ENCODE data around the gene SLAMF9. TPM values are rescaled to one million over a fixed set of nuclear protein-coding genes. Genes with fewer than 3 reads are reported as not detected.
A peak's percentile ranks its signal among the peaks of the same experiment; 100 is the strongest.

SLAMF9 gene
- total RNA-seq, result under 1 TPM in 1 of 8 experiments, not detected in 7; 0.43 TPM

DNA sequence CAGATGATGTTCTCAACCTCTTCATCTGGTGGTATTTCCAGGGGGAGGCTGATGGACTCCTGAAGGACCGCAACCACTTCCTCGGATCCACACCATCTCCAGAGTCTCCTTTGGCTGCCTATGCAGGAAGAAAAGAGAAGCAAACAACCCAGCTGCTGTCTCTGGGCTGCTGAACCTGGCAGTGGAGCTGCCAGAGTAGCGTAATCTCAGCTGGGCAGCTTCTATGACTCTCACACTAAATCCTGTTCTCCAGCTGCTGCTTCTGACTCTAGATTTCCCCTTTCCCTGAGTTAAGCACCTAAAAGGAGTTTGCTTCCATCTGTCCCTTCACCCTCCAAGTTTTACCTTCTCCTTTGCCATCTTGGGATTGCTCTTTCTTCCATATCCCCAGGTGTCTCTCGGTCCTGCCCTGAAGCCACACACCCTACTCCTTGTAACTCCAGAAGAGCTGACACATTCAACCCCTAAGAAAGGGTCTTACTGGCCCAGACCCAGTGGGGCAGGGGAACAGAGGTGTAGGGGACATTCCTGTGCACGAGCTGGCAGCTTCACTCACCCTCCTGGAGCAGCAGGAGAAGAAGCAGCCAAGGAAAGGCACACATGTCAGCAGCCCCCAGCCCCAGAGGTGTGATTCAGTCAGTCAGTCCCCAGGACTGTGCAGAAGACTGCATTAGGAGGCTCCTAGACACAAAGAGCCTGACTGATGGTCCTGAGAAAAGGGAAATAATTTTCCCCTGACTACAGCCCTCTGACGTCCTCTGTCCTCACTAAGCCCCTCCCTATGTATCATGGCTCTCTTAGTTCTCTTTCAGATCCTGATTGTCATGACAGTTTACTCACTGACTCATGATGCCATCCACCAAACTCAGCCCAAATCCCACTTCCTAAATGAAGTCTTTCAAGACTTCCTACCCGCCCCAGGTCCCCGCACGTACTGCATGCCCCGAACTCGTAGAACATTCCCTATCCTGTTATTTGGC is at the start of gene SLAMF9:
Gene SLAMF9, minus strand, starts transcription at position 702 of the 980 bp plus-strand sequence. Its CDS starts 100 bp downstream, at position 602.
- no peak within 1 kb of the TSS for H3K27ac ChIP-seq
- no peak within 1 kb of the TSS for H3K4me3 ChIP-seq
- ATAC-seq (replicated peaks in 6 of 8), result peak in 6 of 8 experiments; percentile 43 to 99 (median 95)
- in situ Hi-C loops (cut with MboI; ENCODE audit: low pct_unique_long_range_greater_than_20kb in 2 of 9, low sequenced_read_pairs in 9 of 9, unreplicated experiment in 9 of 9), result no loop called here
- WGBS, 10 experiments, result 52 to 100% (median 70%) methylated on average over 1 to 10 of the region's 11 CpGs; no CpG with 5 or more reads in 2 of the 10 experiments
- peaks cover 0 to 6% of the 10 kb centered on the region in 2 donors for H3K4me1 ChIP-seq (replicated peaks in 1 of 2)

DNA sequence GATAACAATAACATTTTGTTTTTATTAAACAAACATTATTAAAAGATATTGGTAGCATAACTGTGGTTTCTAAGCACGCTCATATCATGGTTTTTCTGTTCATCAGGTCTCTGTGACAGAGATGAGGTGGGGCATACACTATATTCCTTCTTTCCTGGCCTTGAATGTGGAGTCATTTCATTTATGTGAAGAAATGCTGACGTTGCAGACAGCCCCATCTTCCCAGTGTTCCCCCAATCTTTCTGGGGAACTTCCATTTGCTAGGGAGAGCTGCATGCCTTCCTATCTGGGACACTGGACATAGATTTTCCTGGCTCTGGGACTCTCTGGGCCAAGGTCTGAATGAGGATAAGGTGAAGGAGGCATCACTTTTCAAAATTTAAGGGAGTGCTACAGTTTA is 47.4 kb upstream of the SLAMF9 start:
- WGBS, 10 experiments, result 20 to 80% (median 52%) methylated on average over 1 to 2 of the region's 2 CpGs
- Histone ChIP-seq H3K4me3 (no peak overlapping the region), H3K4me1 (replicated peaks in 1 of 2) (peaks cover 0 to 3% of the 10 kb centered on the region in 2 donors), H3K27ac (no peak overlapping the region)
- in situ Hi-C loops (cut with MboI; ENCODE audit: low pct_unique_long_range_greater_than_20kb in 2 of 9, low sequenced_read_pairs in 9 of 9, unreplicated experiment in 9 of 9), result loop anchor here in 3 of 9 experiments (10.0 to 25.0 kb wide), 3 partner anchors 67 to 864 kb away; partner anchors contain the start of gene DUSP23 (in 3 of the 3)
- no peak for ATAC-seq (replicated peaks in 6 of 8)

DNA sequence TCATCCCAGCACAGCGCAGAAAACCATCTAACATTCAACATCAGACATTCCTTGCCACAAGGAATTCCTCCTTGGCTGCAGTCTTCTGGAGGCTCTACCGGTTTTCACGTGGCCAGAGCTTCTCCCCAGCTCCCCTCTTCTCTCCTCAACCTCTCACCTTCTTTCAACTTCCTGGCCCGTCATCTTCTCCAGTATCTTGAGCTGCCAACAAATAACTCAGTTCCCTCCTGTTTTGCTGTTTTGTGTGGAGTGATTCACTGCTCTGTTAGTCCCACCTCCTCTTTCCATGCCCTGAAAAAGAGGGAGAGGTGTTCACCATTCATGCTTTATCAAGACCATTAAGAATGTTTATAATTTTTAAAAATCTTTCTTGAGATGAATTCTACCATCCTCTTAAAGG is 45.2 kb upstream of the SLAMF9 start:
- ATAC-seq (replicated peaks in 6 of 8), result no peak
- H3K4me3 ChIP-seq, result no peak overlapping the region
- in situ Hi-C loops (cut with MboI; ENCODE audit: low pct_unique_long_range_greater_than_20kb in 2 of 9, low sequenced_read_pairs in 9 of 9, unreplicated experiment in 9 of 9), result loop anchor here in 2 of 9 experiments (25.0 kb wide), 2 partner anchors 162 to 212 kb away; partner anchors contain the start of genes DUSP23 (in 1 of the 2) and SLAMF8 (in 1 of the 2)
- no peak overlapping the region for H3K27ac ChIP-seq
- H3K4me1 ChIP-seq (replicated peaks in 1 of 2), result no peaks in the 10 kb centered on the region
- WGBS, 10 experiments, result 0 to 100% (median 67%) methylated on average over 1 to 4 of the region's 4 CpGs; no CpG with 5 or more reads in 1 of the 10 experiments

GRCh38 chr1:159996653-159997052 is 42.6 kb upstream of the SLAMF9 start:
- in situ Hi-C loops (cut with MboI; ENCODE audit: low pct_unique_long_range_greater_than_20kb in 2 of 9, low sequenced_read_pairs in 9 of 9, unreplicated experiment in 9 of 9), result loop anchor here in 2 of 9 experiments (25.0 kb wide), 2 partner anchors 159 to 209 kb away; partner anchors contain the start of genes DUSP23 (in 1 of the 2) and SLAMF8 (in 1 of the 2)
- Histone ChIP-seq H3K27ac (no peak overlapping the region), H3K4me1 (replicated peaks in 1 of 2) (no peaks in the 10 kb centered on the region), H3K4me3 (no peak overlapping the region)
- ATAC-seq (replicated peaks in 6 of 8), result no peak

DNA sequence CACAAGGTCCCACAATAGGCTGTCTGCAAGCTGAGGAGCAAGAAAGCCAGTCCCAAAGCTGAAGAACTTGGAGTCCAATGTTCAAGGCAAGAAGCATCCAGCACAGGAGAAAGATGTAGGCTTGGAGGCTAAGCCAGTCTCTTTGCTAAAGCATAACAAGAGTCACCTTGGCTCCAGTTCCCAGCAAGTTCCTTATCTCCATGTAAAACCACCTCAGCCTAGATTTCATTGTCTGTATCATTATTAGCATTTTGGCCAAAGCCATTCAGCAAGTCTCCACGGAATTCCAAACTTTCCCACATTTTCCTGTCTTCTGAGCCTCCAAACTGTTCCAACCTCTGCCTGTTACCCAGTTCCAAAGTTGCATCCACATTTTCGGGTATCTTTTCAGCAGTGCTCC is 40.9 kb upstream of the SLAMF9 start:
- no peak for ATAC-seq (replicated peaks in 6 of 8)
- WGBS, 10 experiments, result 39 to 94% (median 62%) methylated on average over 1 to 2 of the region's 2 CpGs; no CpG with 5 or more reads in 2 of the 10 experiments
- in situ Hi-C loops (cut with MboI; ENCODE audit: low pct_unique_long_range_greater_than_20kb in 2 of 9, low sequenced_read_pairs in 9 of 9, unreplicated experiment in 9 of 9), result loop anchor here in 2 of 9 experiments (25.0 kb wide), 2 partner anchors 158 to 208 kb away; partner anchors contain the start of genes DUSP23 (in 1 of the 2) and SLAMF8 (in 1 of the 2)
- H3K27ac ChIP-seq, result no peak overlapping the region
- no peak overlapping the region for H3K4me3 ChIP-seq
- peaks cover 0 to 4% of the 10 kb centered on the region in 2 donors for H3K4me1 ChIP-seq (replicated peaks in 1 of 2)

- peaks cover 0 to 4% of the 10 kb centered on the region in 2 donors for H3K4me1 ChIP-seq (replicated peaks in 1 of 2)
- WGBS, 10 experiments, result 22 to 100% (median 79%) methylated on average over 1 to 2 of the region's 2 CpGs
- in situ Hi-C loops (cut with MboI; ENCODE audit: low pct_unique_long_range_greater_than_20kb in 2 of 9, low sequenced_read_pairs in 9 of 9, unreplicated experiment in 9 of 9), result loop anchor here in 2 of 9 experiments (25.0 kb wide), 2 partner anchors 157 to 207 kb away; partner anchors contain the start of genes DUSP23 (in 1 of the 2) and SLAMF8 (in 1 of the 2)
- no peak overlapping the region for H3K27ac ChIP-seq
- ATAC-seq (replicated peaks in 6 of 8), result no peak
- H3K4me3 ChIP-seq, result no peak overlapping the region
Measured at GRCh38 chr1:159993911-159994310, 39.9 kb upstream of the SLAMF9 start.

DNA sequence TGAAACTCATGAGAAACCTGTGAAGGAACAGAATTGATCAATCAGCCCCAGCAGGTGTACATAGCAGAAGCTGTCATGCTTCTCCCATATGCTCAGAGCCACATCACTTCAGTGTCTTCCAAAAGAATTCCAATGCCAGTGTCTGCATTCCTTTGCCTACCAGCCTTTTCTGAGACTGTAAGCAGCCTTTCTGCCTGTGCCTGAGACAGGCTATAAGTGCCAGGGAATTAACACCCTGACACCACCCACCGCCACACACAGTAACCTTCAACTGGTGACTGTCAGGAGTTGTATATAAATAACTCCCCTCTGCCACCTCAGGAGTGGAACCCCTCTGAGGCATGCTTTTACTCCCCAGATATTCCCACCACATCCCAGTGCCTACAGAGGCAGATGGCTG is 38.1 kb upstream of the SLAMF9 start:
- ATAC-seq (replicated peaks in 6 of 8), result peak in 1 of 8 experiments; percentile 47
- 80 to 100% (median 87%) methylated on average over 1 of the region's 1 CpG; no CpG with 5 or more reads in 6 of the 10 experiments for WGBS, 10 experiments
- H3K4me3 ChIP-seq, result no peak overlapping the region
- no peak overlapping the region for H3K27ac ChIP-seq
- in situ Hi-C loops (cut with MboI; ENCODE audit: low pct_unique_long_range_greater_than_20kb in 2 of 9, low sequenced_read_pairs in 9 of 9, unreplicated experiment in 9 of 9), result loop anchor here in 2 of 9 experiments (25.0 kb wide), 2 partner anchors 155 to 205 kb away; partner anchors contain the start of genes DUSP23 (in 1 of the 2) and SLAMF8 (in 1 of the 2)
- H3K4me1 ChIP-seq (replicated peaks in 1 of 2), result peaks cover 0 to 4% of the 10 kb centered on the region in 2 donors

- 14 to 100% (median 83%) methylated on average over 1 to 4 of the region's 4 CpGs for WGBS, 10 experiments
- peak in 1 of 8 experiments; percentile 50 for ATAC-seq (replicated peaks in 6 of 8)
- in situ Hi-C loops (cut with MboI; ENCODE audit: low pct_unique_long_range_greater_than_20kb in 2 of 9, low sequenced_read_pairs in 9 of 9, unreplicated experiment in 9 of 9), result loop anchor here in 2 of 9 experiments (25.0 kb wide), 2 partner anchors 154 to 204 kb away; partner anchors contain the start of genes DUSP23 (in 1 of the 2) and SLAMF8 (in 1 of the 2)
Measured at GRCh38 chr1:159991513-159991912, 37.5 kb upstream of the SLAMF9 start.

DNA sequence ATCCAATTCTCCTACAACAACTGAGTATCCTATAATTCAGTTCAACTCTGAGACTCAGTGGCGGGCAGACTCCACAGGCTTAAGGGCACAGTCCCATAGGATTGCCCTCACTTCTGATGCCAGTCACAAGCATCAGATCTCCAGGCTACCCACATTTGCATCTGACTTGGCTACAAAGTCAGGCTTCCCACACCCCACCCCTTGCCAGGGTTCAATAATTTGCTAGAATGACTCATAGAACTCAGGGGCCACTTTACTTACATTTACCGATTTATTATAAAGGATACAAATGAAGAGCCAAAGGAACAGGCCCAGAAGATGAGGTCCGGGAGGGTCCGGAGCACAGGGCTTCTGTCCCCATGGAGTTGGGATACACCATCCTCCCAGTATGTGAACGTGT is 36.0 kb upstream of the SLAMF9 start:
- 29 to 100% (median 80%) methylated on average over 1 to 5 of the region's 5 CpGs; no CpG with 5 or more reads in 1 of the 10 experiments for WGBS, 10 experiments
- no peak overlapping the region for H3K27ac ChIP-seq
- in situ Hi-C loops (cut with MboI; ENCODE audit: low pct_unique_long_range_greater_than_20kb in 2 of 9, low sequenced_read_pairs in 9 of 9, unreplicated experiment in 9 of 9), result loop anchor here in 2 of 9 experiments (25.0 kb wide), 2 partner anchors 153 to 203 kb away; partner anchors contain the start of genes DUSP23 (in 1 of the 2) and SLAMF8 (in 1 of the 2)
- peak in 1 of 8 experiments; percentile 43 for ATAC-seq (replicated peaks in 6 of 8)
- H3K4me3 ChIP-seq, result no peak overlapping the region
- H3K4me1 ChIP-seq (replicated peaks in 1 of 2), result peaks cover 0 to 4% of the 10 kb centered on the region in 2 donors

More at GRCh38 chr1:159991513-159991912, 37.5 kb upstream of the SLAMF9 start:
- peaks cover 0 to 4% of the 10 kb centered on the region in 2 donors for H3K4me1 ChIP-seq (replicated peaks in 1 of 2)
- no peak overlapping the region for H3K27ac ChIP-seq
- no peak overlapping the region for H3K4me3 ChIP-seq

DNA sequence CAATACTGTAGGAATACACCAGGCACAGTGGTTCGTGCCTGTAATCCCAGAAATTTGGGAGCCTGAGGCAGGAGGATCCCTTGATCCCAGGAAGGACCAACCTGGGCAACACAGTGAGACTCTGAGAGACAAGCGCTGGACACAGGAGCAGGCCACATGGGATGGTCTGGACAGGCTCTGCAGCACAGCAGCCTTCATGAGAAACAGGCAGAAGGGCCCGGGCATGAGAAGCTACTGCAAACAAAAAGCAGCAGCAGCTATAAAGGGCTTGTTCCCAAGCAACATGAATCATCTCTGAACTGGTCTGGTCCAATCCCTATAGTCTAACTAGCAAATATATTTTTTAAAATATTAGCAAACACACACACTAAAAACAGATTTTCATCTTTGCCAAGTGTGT is 35.5 kb upstream of the SLAMF9 start:
- H3K27ac ChIP-seq, result no peak overlapping the region
- H3K4me3 ChIP-seq, result no peak overlapping the region
- in situ Hi-C loops (cut with MboI; ENCODE audit: low pct_unique_long_range_greater_than_20kb in 2 of 9, low sequenced_read_pairs in 9 of 9, unreplicated experiment in 9 of 9), result loop anchor here in 2 of 9 experiments (25.0 kb wide), 2 partner anchors 152 to 202 kb away; partner anchors contain the start of genes DUSP23 (in 1 of the 2) and SLAMF8 (in 1 of the 2)
- ATAC-seq (replicated peaks in 6 of 8), result peak in 3 of 8 experiments; percentile 47 to 95 (median 70)
- WGBS, 10 experiments, result 0 to 90% (median 83%) methylated on average over 1 to 3 of the region's 3 CpGs; no CpG with 5 or more reads in 2 of the 10 experiments
- peaks cover 0 to 4% of the 10 kb centered on the region in 2 donors for H3K4me1 ChIP-seq (replicated peaks in 1 of 2)

DNA sequence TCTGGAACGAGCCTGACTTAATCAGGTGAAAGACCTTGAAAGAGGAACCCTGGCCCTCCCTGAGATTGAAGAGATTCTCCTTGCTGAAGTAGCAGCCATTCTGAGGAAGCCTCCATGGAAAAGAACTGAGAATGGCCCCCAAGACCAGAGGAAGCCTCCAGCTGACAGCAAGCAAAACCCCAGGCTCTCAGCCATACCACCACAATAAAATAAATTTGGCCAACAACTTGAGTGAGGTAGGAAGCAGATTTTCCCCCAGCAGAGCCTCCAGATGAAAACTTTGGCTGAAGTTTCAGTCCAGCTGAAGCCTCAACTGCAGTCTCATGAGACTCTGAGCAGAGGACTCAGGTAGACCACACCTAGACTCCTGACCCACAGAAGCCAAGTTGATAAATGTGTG is 34.0 kb upstream of the SLAMF9 start:
- ATAC-seq (replicated peaks in 6 of 8), result no peak
- WGBS, 10 experiments, result 0 to 86% (median 57%) methylated on average over 1 of the region's 1 CpG; no CpG with 5 or more reads in 6 of the 10 experiments
- Histone ChIP-seq H3K4me3 (no peak overlapping the region), H3K27ac (no peak overlapping the region), H3K4me1 (replicated peaks in 1 of 2) (peaks cover 0 to 4% of the 10 kb centered on the region in 2 donors)
- in situ Hi-C loops (cut with MboI; ENCODE audit: low pct_unique_long_range_greater_than_20kb in 2 of 9, low sequenced_read_pairs in 9 of 9, unreplicated experiment in 9 of 9), result loop anchor here in 2 of 9 experiments (25.0 kb wide), 2 partner anchors 151 to 201 kb away; partner anchors contain the start of genes DUSP23 (in 1 of the 2) and SLAMF8 (in 1 of the 2)

DNA sequence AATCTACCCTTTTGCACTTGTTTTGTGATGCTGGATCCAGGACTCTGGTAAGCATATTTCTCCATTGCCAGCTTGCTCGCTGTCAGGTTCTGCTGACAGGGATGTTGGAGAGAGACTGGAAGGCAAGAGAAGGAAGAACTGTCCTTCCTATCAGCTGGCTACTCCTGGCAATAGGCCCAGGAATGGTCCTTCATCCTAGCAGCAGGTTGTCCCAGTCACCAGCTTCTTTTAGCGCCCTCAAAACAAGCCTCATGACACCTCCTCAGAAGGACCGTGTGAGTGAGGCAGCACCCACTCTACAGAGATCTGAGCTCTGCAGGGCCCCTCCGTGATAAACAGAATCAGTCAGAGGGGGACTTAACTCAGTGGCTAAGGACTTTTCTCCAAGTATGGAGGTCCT is 33.1 kb upstream of the SLAMF9 start:
- in situ Hi-C loops (cut with MboI; ENCODE audit: low pct_unique_long_range_greater_than_20kb in 2 of 9, low sequenced_read_pairs in 9 of 9, unreplicated experiment in 9 of 9), result loop anchor here in 2 of 9 experiments (25.0 kb wide), 2 partner anchors 150 to 200 kb away; partner anchors contain the start of genes DUSP23 (in 1 of the 2) and SLAMF8 (in 1 of the 2)
- H3K27ac ChIP-seq, result no peak overlapping the region
- H3K4me3 ChIP-seq, result no peak overlapping the region
- H3K4me1 ChIP-seq (replicated peaks in 1 of 2), result peaks cover 0 to 4% of the 10 kb centered on the region in 2 donors
- WGBS, 10 experiments, result 40 to 100% (median 86%) methylated on average over 1 to 4 of the region's 4 CpGs; no CpG with 5 or more reads in 2 of the 10 experiments
- no peak for ATAC-seq (replicated peaks in 6 of 8)

All from motor neuron (in vitro differentiated cells).